ENCODE results near the gene PCSK4.

Gene PCSK4

DNA sequence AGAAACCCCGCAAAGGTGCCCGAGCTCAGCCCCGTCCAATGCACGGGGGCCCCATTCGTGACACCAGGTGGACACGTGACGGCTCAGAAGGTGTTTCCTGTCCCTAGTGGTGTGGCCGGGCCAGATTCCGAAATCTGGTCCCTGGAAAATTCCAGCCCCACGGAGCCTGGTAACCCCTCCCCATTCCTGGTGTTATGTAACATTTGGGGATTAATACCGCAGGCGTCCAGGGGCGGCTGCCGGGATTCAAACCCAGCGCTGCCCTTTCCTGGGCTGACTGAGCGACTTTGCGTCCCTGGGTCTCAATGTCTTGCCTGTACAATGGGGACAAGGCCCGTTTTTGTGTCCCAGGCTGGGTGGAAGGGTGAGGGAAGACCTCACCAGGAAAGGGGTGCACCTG is 32.7 kb upstream of the PCSK4 start:
- H3K27ac ChIP-seq (ENCODE audit: extremely low read depth, low read depth, low read length): no peak overlapping the region
- H3K4me3 ChIP-seq (ENCODE audit: low read depth, low read length): no peak overlapping the region
- POLR2A ChIA-PET: interaction anchor here (1.0 kb wide), 1 partner anchor 77 kb away, joined by 7 read pairs; no protein-coding TSS in a partner anchor
- H3K36me3 ChIP-seq (ENCODE audit: control insufficient read depth in 2 of 2, insufficient read depth in 1 of 2, low read length in 2 of 2): no peaks in the 10 kb centered on the region
- no peaks in the 10 kb centered on the region for H3K4me1 ChIP-seq (ENCODE audit: control insufficient read depth, insufficient read depth, low read length)
- no peaks in the 10 kb centered on the region for H3K9me3 ChIP-seq (ENCODE audit: control insufficient read depth, insufficient read depth, low read depth, low read length)
- TF ChIP-seq, protein P1, sequence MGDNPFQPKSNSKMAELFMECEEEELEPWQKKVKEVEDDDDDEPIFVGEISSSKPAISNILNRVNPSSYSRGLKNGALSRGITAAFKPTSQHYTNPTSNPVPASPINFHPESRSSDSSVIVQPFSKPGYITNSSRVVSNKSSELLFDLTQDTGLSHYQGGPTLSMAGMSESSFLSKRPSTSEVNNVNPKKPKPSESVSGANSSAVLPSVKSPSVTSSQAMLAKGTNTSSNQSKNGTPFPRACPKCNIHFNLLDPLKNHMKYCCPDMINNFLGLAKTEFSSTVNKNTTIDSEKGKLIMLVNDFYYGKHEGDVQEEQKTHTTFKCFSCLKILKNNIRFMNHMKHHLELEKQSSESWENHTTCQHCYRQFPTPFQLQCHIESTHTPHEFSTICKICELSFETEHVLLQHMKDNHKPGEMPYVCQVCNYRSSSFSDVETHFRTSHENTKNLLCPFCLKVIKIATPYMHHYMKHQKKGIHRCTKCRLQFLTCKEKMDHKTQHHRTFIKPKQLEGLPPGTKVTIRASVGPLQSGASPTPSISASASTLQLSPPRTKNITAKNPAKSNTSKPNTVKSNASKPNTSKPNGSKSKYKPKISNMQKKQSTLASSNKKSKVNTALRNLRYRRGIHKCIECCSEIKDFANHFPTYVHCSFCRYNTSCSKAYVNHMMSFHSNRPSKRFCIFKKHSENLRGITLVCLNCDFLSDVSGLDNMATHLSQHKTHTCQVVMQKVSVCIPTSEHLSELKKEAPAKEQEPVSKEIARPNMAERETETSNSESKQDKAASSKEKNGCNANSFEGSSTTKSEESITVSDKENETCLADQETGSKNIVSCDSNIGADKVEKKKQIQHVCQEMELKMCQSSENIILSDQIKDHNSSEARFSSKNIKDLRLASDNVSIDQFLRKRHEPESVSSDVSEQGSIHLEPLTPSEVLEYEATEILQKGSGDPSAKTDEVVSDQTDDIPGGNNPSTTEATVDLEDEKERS (tag by site-specific recombination; IDR thresholded peaks at IDR 0.05): no peak
- TF ChIP-seq ZBTB8A (tag by site-specific recombination; IDR thresholded peaks at IDR 0.05): peak; percentile 58
- CTCF ChIA-PET: interaction anchor here (0.9 kb wide), 1 partner anchor 304 kb away, joined by 3 read pairs; no protein-coding TSS in a partner anchor

DNA sequence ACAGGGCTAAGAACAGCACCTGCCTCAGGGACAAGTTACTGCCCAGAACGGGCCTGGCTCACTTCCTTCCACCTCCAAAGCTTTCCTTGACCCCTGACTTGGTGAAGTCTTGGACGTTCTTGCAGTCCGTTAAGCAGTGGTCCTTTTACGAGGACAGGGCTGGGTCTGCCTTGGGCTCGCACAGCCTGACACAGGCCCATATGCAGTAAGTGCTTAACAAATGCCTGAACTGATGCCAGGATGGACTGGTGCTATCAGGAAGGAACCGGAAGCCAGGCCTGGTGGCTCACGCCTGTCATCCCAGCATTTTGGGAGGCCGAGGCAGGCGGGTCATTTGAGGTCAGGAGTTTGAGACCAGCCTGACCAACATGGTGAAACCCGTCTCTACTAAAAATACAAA is 31.9 kb upstream of the PCSK4 start:
- Histone ChIP-seq H3K4me3 (ENCODE audit: low read depth, low read length) (no peak overlapping the region), H3K36me3 (ENCODE audit: control insufficient read depth in 2 of 2, insufficient read depth in 1 of 2, low read length in 2 of 2) (no peaks in the 10 kb centered on the region), H3K4me1 (ENCODE audit: control insufficient read depth, insufficient read depth, low read length) (no peaks in the 10 kb centered on the region), H3K27ac (ENCODE audit: extremely low read depth, low read depth, low read length) (no peak overlapping the region), H3K9me3 (ENCODE audit: control insufficient read depth, insufficient read depth, low read depth, low read length) (no peaks in the 10 kb centered on the region)
- POLR2A ChIA-PET: no interaction called here
- CTCF ChIA-PET: interaction anchor here (0.8 to 0.9 kb wide), 2 partner anchors 24 to 304 kb away, joined by 3 read pairs; no protein-coding TSS in a partner anchor
- TF ChIP-seq, protein P2, sequence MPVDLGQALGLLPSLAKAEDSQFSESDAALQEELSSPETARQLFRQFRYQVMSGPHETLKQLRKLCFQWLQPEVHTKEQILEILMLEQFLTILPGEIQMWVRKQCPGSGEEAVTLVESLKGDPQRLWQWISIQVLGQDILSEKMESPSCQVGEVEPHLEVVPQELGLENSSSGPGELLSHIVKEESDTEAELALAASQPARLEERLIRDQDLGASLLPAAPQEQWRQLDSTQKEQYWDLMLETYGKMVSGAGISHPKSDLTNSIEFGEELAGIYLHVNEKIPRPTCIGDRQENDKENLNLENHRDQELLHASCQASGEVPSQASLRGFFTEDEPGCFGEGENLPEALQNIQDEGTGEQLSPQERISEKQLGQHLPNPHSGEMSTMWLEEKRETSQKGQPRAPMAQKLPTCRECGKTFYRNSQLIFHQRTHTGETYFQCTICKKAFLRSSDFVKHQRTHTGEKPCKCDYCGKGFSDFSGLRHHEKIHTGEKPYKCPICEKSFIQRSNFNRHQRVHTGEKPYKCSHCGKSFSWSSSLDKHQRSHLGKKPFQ (tag by site-specific recombination; IDR thresholded peaks at IDR 0.05): no peak
- TF ChIP-seq ZNF174 (tag by site-specific recombination; IDR thresholded peaks at IDR 0.05): no peak
- peak; percentile 43; the same call in 1 of the 2 replicates for TF ChIP-seq ZNF664 (tag by site-specific recombination; IDR thresholded peaks at IDR 0.05)

DNA sequence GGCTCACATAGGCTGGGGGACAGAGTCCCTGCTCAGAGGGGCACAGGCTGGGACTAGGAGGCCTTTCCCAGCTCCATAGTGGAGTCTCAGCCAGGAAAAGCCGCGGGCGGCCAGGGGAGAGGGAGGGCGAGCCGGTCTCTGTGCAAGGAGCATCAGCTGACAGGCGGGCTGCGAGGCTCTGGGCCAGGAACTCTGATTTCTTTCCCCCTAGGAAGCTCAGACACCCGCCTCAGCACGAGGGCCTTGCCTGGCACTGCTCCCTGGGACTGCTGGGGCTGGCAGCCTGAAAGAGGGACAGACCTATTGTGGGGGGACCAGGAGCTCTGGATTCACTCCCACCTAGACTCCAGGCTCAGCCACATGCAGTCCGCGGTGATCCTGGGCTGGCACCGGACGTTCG is 31.5 kb upstream of the PCSK4 start:
- TF ChIP-seq SCRT1 (tag by site-specific recombination; IDR thresholded peaks at IDR 0.05; ENCODE audit: borderline replicate concordance): no peak
- TF ChIP-seq GFI1B (tag by site-specific recombination; IDR thresholded peaks at IDR 0.05): no peak
- TF ChIP-seq, protein P3, sequence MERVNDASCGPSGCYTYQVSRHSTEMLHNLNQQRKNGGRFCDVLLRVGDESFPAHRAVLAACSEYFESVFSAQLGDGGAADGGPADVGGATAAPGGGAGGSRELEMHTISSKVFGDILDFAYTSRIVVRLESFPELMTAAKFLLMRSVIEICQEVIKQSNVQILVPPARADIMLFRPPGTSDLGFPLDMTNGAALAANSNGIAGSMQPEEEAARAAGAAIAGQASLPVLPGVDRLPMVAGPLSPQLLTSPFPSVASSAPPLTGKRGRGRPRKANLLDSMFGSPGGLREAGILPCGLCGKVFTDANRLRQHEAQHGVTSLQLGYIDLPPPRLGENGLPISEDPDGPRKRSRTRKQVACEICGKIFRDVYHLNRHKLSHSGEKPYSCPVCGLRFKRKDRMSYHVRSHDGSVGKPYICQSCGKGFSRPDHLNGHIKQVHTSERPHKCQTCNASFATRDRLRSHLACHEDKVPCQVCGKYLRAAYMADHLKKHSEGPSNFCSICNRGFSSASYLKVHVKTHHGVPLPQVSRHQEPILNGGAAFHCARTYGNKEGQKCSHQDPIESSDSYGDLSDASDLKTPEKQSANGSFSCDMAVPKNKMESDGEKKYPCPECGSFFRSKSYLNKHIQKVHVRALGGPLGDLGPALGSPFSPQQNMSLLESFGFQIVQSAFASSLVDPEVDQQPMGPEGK (tag by site-specific recombination; IDR thresholded peaks at IDR 0.05): peak; percentile 19; the same call in 1 of the 2 replicates
- POLR2A ChIA-PET: no interaction called here
- CTCF ChIA-PET: interaction anchor here (0.6 to 0.8 kb wide), 2 partner anchors 24 to 267 kb away, joined by 3 read pairs; no protein-coding TSS in a partner anchor

DNA sequence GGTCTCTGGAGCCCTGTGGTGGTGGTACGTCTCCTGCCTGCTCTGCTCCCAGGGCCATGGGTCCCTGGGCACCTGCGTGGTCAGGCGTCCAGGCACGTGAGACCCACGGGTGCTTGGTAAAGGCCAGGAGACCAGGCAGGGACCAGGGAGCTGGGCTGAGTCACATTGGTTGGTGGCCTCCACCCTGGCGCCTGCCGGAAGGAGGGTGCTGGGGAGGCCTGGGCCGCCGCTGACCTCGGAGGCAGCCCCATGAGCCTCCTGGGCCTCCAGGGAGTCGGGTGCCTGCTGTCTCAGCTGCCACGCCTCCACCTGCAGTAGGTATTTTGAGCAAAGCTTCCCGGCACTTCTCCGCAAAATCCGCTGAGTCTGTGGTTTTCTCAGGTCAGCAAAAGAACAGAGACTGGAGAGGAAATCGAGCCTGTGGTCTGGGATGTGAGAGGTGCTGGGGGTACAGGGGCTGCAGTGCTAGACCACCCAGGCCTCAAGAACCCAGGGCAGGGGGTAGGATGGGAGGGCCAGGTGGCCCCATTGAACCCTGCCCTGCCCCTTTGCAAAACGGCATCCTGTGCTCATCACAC is 30.1 kb upstream of the PCSK4 start:
- ChIA-PET POLR2A (no interaction called here), CTCF (interaction anchor here (1.1 kb wide), 1 partner anchor 16 kb away, joined by 3 read pairs; no protein-coding TSS in a partner anchor)
- no peaks in the 10 kb centered on the region for H3K9me3 ChIP-seq (ENCODE audit: control insufficient read depth, insufficient read depth, low read depth, low read length)
- no peaks in the 10 kb centered on the region for H3K36me3 ChIP-seq (ENCODE audit: control insufficient read depth in 2 of 2, insufficient read depth in 1 of 2, low read length in 2 of 2)
- no peak overlapping the region for H3K4me3 ChIP-seq (ENCODE audit: low read depth, low read length)
- no peak overlapping the region for H3K27ac ChIP-seq (ENCODE audit: extremely low read depth, low read depth, low read length)
- no peaks in the 10 kb centered on the region for H3K4me1 ChIP-seq (ENCODE audit: control insufficient read depth, insufficient read depth, low read length)
- TF ChIP-seq ZNF202 (tag by site-specific recombination; IDR thresholded peaks at IDR 0.05; ENCODE audit: borderline replicate concordance) (no peak), SCRT2 (tag by site-specific recombination; IDR thresholded peaks at IDR 0.05) (no peak), GLI2 (tag by site-specific recombination; IDR thresholded peaks at IDR 0.05; ENCODE audit: borderline replicate concordance, low read depth) (no peak), ZBTB44 (tag by site-specific recombination; IDR thresholded peaks at IDR 0.05) (no peak), ZNF513 (tag by site-specific recombination; IDR thresholded peaks at IDR 0.05) (no peak)
- TF ChIP-seq, protein P4, sequence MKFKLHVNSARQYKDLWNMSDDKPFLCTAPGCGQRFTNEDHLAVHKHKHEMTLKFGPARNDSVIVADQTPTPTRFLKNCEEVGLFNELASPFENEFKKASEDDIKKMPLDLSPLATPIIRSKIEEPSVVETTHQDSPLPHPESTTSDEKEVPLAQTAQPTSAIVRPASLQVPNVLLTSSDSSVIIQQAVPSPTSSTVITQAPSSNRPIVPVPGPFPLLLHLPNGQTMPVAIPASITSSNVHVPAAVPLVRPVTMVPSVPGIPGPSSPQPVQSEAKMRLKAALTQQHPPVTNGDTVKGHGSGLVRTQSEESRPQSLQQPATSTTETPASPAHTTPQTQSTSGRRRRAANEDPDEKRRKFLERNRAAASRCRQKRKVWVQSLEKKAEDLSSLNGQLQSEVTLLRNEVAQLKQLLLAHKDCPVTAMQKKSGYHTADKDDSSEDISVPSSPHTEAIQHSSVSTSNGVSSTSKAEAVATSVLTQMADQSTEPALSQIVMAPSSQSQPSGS (tag by site-specific recombination; IDR thresholded peaks at IDR 0.05; ENCODE audit: low read depth): no peak

More for the DNA sequence above, 31.5 kb upstream of the PCSK4 start:
- Histone ChIP-seq H3K36me3 (ENCODE audit: control insufficient read depth in 2 of 2, insufficient read depth in 1 of 2, low read length in 2 of 2) (no peaks in the 10 kb centered on the region), H3K4me3 (ENCODE audit: low read depth, low read length) (no peak overlapping the region), H3K27ac (ENCODE audit: extremely low read depth, low read depth, low read length) (no peak overlapping the region), H3K4me1 (ENCODE audit: control insufficient read depth, insufficient read depth, low read length) (no peaks in the 10 kb centered on the region), H3K9me3 (ENCODE audit: control insufficient read depth, insufficient read depth, low read depth, low read length) (no peaks in the 10 kb centered on the region)

Measured in HEK293 (cell line).